GM12891 (cell line): ENCODE results near the gene MFSD1.
"Not testable (repeated sequence)": the region's sequence is repeated elsewhere in the genome, so short reads cannot be mapped to it uniquely, and the experiment has no call there.

Source experiments
- DNase-seq: peaks from one replicate; pipeline ENCODE4 v3.0.0; 2011; ENCODE audit warnings: low spot score; ENCODE audit not compliant: insufficient read length
- FAIRE-seq: peaks from 2 replicates; lab custom pipeline; 2011; peaks lifted over from hg19 to GRCh38; lab: Jason Lieb, UNC
- PAX5 ChIP-seq: IDR thresholded peaks from 2 replicates; pipeline ENCODE4 v1.6.1; 2011; ENCODE audit warnings: low read length, moderate library complexity, mild to moderate bottlenecking; ENCODE audit not compliant: insufficient read depth, severe bottlenecking
- POLR2A ChIP-seq: IDR thresholded peaks from 2 replicates; pipeline ENCODE4 v1.6.1; 2011; ENCODE audit warnings: low read depth, low read length, control low read depth
- POLR2AphosphoS5 ChIP-seq: IDR thresholded peaks from 2 replicates; pipeline ENCODE4 v1.6.1; 2011; ENCODE audit warnings: low read depth, low read length, control low read depth
- POU2F2 ChIP-seq: IDR thresholded peaks from 2 replicates; pipeline ENCODE4 v1.6.1; 2011; ENCODE audit warnings: low read depth, mild to moderate bottlenecking, control low read depth, low read length, moderate library complexity
- SPI1 ChIP-seq: IDR thresholded peaks from 2 replicates; pipeline ENCODE4 v1.6.1; 2011; ENCODE audit warnings: low read depth, low read length, control low read depth
- TAF1 ChIP-seq: IDR thresholded peaks from 2 replicates; pipeline ENCODE4 v1.6.1; 2011; ENCODE audit warnings: low read depth, low read length, control low read depth

MFSD1 gene

DNA sequence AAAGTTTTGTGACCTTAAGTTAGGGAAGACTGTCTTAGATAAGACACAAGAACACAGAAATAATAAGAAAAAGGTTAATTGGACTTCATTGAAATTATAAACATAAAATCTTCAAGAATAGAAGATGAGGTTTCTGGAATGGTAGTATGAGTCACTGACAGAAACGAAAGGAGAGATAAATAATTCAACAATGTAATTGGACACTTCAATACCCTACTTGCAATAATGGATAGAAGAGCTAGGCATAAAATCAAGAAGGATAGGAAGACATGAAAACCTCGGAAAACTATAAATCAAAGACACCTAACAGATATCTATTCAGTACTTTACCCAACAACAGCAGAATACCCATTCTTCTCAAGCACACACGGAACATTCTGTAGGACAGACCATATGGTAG is 15.9 kb upstream of the MFSD1 start:
- DNase-seq = no peak
- no peak for FAIRE-seq
- TF ChIP-seq POU2F2 = no peak
- TF ChIP-seq SPI1 = no peak
- no peak for TF ChIP-seq PAX5
- no peak for TF ChIP-seq TAF1
- TF ChIP-seq POLR2A = no peak
- no peak for TF ChIP-seq POLR2AphosphoS5

GRCh38 chr3:158788446-158788845 is 13.4 kb upstream of the MFSD1 start:
- TF ChIP-seq POLR2AphosphoS5 (no peak), SPI1 (no peak), POLR2A (no peak), TAF1 (no peak), POU2F2 (no peak)
- no peak for FAIRE-seq
- no peak for DNase-seq

- FAIRE-seq (no peak), DNase-seq (no peak)
- TF ChIP-seq TAF1 (no peak), POLR2A (no peak), SPI1 (no peak), POLR2AphosphoS5 (no peak), PAX5 (no peak)
These were observed 12.3 kb upstream of the MFSD1 start for GRCh38 chr3:158789592-158789991.

DNA sequence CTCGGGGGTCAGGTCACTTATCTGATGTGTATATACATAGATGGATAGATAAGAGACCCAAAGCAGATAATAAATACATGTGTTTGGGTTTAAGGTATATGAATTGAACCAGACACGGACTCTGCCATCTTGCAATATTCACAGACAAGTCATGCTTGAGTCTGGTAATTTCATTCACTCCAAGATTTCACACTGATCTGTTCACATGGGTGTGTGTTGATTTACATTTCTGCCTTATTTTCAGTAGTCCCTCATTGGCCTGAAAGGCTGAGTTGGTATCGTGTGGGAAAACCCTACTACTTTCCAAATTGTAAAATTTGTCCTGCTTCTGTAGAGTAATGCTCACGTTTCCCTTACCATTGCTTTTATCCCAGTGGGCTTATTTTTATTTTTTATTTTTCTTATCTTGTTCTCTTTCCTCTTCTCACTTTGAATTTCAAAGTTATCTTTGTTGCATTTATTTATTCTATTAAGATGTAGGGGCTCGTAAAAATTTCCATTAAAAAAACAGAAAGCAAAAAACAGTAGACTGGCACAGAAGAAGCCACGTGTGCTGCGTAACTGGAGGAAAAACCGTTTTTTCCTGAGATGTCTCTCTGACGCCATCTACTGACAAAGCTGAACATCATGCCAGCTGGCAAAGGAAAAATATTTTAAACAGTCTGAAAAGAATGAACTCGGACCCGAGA is 10.8 kb upstream of the MFSD1 start:
- FAIRE-seq (peak; percentile 80), DNase-seq (no peak)
- no peak for TF ChIP-seq POU2F2
- no peak for TF ChIP-seq PAX5

DNA sequence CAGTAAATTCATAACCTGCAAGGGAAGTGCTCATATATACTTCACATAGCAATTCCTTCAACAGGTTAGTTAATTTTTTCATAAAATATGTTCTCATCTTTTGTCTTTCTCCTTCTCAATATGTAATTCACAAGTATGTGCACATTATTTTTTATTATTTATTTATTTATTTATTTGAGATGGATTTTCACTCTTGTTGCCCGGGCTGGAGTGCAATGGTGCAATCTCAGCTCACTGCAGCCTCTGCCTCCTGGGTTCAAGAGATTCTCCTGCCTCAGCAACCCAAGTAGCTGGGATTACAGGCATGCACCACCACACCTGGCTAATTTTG is 10.3 kb upstream of the MFSD1 start:
- FAIRE-seq, DNase-seq: not testable (repeated sequence)

- TF ChIP-seq PAX5 (no peak), POU2F2 (no peak), POLR2A (no peak), SPI1 (no peak), POLR2AphosphoS5 (no peak), TAF1 (no peak)
- DNase-seq = no peak
- no peak for FAIRE-seq
These were observed 9.1 kb upstream of the MFSD1 start for GRCh38 chr3:158792709-158793108.

- TF ChIP-seq POU2F2 (no peak), POLR2AphosphoS5 (no peak), PAX5 (no peak), POLR2A (no peak), SPI1 (no peak)
- FAIRE-seq = no peak
- DNase-seq = no peak
These were observed 7.6 kb upstream of the MFSD1 start for GRCh38 chr3:158794206-158794605.

DNA sequence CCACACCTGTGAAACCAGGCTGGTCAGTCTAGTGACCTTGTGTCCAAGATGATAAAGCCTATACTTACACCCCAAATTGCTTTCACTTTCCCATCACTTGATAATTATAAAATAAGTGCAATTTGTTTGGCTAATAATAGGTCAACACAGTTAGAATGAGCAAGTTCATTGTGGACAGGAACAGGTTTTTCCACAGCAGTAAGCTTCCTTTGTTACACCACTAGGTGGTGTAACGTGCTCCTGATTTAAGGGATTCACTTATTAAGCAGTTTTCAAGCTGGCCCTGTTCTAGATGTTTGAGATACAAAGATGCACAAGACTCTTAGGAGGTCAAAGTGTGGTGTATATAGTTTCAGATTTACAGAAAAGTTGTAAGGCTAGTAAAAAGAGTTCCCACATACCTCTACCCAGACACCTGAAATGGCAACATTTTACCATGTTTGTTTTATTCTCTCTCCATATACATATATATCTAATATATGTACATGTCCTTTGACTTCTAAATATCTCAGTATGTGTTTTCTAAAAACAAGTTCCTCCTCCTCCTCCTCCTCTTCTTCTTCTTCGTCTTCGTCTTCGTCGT is 6.8 kb upstream of the MFSD1 start:
- FAIRE-seq (no peak), DNase-seq (no peak)
- TF ChIP-seq POU2F2 = no peak
- TF ChIP-seq POLR2AphosphoS5 = no peak
- TF ChIP-seq TAF1 = no peak
- TF ChIP-seq PAX5 = no peak
- no peak for TF ChIP-seq POLR2A
- no peak for TF ChIP-seq SPI1

DNA sequence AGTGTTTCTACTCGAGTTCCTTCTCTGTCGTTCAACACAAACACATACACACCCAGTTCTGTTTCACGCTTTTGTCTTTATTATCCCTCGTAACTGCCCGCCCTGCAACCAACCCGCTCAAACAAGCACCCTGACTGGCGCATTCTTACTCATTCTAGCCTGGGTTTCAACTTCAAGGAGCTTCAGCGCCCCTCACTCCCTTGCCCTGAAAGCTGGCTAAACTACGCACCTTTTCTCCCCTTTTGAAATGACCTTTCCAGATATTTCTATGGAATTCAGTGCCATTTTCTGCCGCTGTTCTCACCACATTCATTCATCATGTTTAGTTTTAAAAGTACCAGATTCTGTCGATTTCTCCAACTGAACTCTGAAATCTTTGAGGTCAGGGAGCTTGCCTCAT is 653 bp upstream of the MFSD1 start:
- FAIRE-seq = peak; percentile 51
- TF ChIP-seq POLR2AphosphoS5 (no peak), SPI1 (no peak), POLR2A (no peak), POU2F2 (no peak), TAF1 (no peak), PAX5 (no peak)
- DNase-seq = no peak

DNA sequence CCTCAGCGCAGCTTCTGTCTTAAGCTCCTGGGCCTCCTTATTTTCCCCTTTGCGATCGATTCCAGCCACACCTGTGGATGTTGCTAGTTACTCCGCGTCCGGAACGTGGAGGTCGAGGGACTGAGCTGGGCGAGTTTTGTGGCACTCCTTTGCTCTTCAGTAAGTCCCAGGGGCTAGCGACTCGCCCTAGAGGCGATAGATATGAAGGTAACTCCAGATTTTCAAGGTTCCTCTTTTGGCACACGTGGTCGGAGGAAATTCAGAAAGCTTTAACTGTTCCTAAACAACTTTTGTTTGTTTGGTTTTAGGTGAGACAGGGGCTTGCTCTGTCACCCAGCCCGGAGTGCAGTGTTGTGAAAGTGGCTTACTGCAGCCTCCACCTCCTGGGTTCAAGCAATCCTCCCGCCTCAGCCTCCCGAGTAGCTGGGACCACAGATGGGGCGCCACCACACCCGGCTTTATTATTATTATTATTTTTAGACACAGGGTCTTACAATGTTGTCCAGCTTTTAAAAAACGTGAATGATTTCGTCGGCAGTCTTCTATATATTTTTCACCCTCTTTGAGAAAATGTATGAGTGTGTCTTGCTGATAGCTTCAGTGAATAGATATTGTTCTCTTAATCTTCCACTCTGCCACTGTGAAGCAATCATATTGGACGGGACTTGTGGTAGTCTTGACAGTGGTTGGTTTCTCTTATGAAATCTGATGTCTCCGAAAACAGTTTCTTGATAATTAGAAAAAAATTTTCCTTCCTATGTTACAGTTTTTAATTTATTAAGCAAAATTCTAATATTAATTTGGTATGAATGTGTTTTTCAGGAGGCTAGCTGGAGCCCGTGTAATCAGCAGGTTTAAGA is 785 bp downstream of the MFSD1 start:
- no peak for TF ChIP-seq POLR2A
- no peak for TF ChIP-seq TAF1
- TF ChIP-seq SPI1 = 0 out of 2 replicates have a peak, but pooled peaks have one; percentile 30
- TF ChIP-seq POLR2AphosphoS5 = no peak
- no peak for TF ChIP-seq POU2F2
- DNase-seq (peak; percentile 25), FAIRE-seq (no peak)
